HepG2 (cell line): ENCODE results near the gene SYPL2. TPM values are rescaled to one million over a fixed set of nuclear protein-coding genes. Genes with fewer than 3 reads are reported as not detected.

ENCODE experiments used
- KLF15 ChIP-seq: sonication (generic); formaldehyde crosslinking; IDR thresholded peaks from 2 replicates; pipeline ENCODE4 v1.8.1; 2023; ENCODE audit warnings: borderline replicate concordance, mild to moderate bottlenecking, inconsistent platforms, missing genetic modification reagents, mixed read lengths
- MXI1 ChIP-seq: IDR thresholded peaks from 3 replicates; pipeline ENCODE4 v1.6.1; 2012; ENCODE audit warnings: low read depth, low read length, inconsistent platforms, borderline replicate concordance
- TAF15 ChIP-seq: fragments of 200-400 bp; formaldehyde crosslinking; IDR thresholded peaks from one replicate; pipeline ENCODE4 v1.6.1; 2018; ENCODE audit warnings: mild to moderate bottlenecking, low read depth, low read length; ENCODE audit not compliant: poor library complexity, severe bottlenecking
- ZC3H13 ChIP-seq: sonication (generic); formaldehyde crosslinking; IDR thresholded peaks from 2 replicates; pipeline ENCODE4 v1.8.1; 2023; ENCODE audit warnings: mild to moderate bottlenecking, missing genetic modification reagents, moderate library complexity
- ZHX2 ChIP-seq, 2 experiments: sonication (generic) in 1 of 2; formaldehyde crosslinking in 1 of 2; IDR thresholded peaks; 2 replicates each; pipeline versions ENCODE4 v1.6.1 to v1.9.0; 2014 to 2022; ENCODE audit warnings: antibody characterized with exemption in 1 of 2, borderline replicate concordance in 1 of 2, inconsistent platforms in 1 of 2, low read depth in 1 of 2, missing genetic modification reagents in 1 of 2
- ZNF687 ChIP-seq: sonication (generic); formaldehyde crosslinking; IDR thresholded peaks from 2 replicates; pipeline ENCODE4 v1.5.1; 2020; ENCODE audit warnings: mild to moderate bottlenecking, missing genetic modification reagents, moderate library complexity
- ZNF772 ChIP-seq: sonication (generic); formaldehyde crosslinking; IDR thresholded peaks from 2 replicates; pipeline ENCODE4 v1.5.0; 2020; ENCODE audit warnings: mild to moderate bottlenecking, missing genetic modification reagents
- polyA plus RNA-seq, 8 experiments: library from polyadenylated mRNA; depleted of rRNA in 3 of 8; stranded (reverse) in 7 of 8; unstranded in 1 of 8; fragments of >200 nt; fragmentation: Illumina TruSeq in 4 of 8; extraction: Trizol in 4 of 8; gene quantifications; 2 replicates each; pipeline versions ENCODE4 v1.2.1 to v1.2.3, GENCODE V29; 2011 to 2016; ENCODE audit warnings: low read depth in 4 of 8, missing spikeins in 1 of 8, mixed read lengths in 1 of 8; ENCODE audit not compliant: insufficient read depth in 1 of 8
- total RNA-seq, 5 experiments: library from RNA; depleted of rRNA; stranded (reverse); fragments of >200 nt; fragmentation: Illumina TruSeq; extraction: Trizol; gene quantifications; 2 replicates each; pipeline ENCODE4 v1.2.3, GENCODE V29; 2016; ENCODE audit warnings: low read depth in 1 of 5
- TF ChIP-seq, protein P1 (sequence below), 2 experiments: IDR thresholded peaks; 2 replicates each; pipeline ENCODE4 v1.6.1; 2011 to 2012; ENCODE audit warnings: low read length in 2 of 2, borderline replicate concordance in 1 of 2, low read depth in 1 of 2, mild to moderate bottlenecking in 1 of 2, moderate library complexity in 1 of 2
- TF ChIP-seq, protein P2 (sequence below): sonication (generic); formaldehyde crosslinking; IDR thresholded peaks from 2 replicates; pipeline ENCODE4 v1.4.0; 2020; ENCODE audit warnings: missing genetic modification reagents, mild to moderate bottlenecking, borderline replicate concordance

The SYPL2 gene
- total and polyA plus RNA-seq, 2 of the 13 experiments (the other 11 are each of a cell fraction or from before 2014, with no cell fraction given) = 0.17 to 0.24 TPM

- TF ChIP-seq ZNF687 (peak; percentile 89), ZC3H13 (CRISPR knock-in tag) (peak; percentile 30; the same call in 1 of the 2 replicates), TAF15 (peak; percentile 38), MXI1 (peak; percentile 83; the same call in 2 of the 3 replicates), ZNF772 (CRISPR knock-in tag) (peak; percentile 32; the same call in 1 of the 2 replicates), ZHX2 (IDR thresholded peaks at IDR 0.05; ENCODE audit: low read depth) (0 out of 2 replicates have a peak, but pooled peaks have one; percentile 22), ZHX2 (CRISPR knock-in tag; IDR thresholded peaks at IDR 0.05; ENCODE audit: borderline replicate concordance) (no peak), KLF15 (CRISPR knock-in tag) (0 out of 2 replicates have a peak, but pooled peaks have one; percentile 29)
- TF ChIP-seq, protein P1, sequence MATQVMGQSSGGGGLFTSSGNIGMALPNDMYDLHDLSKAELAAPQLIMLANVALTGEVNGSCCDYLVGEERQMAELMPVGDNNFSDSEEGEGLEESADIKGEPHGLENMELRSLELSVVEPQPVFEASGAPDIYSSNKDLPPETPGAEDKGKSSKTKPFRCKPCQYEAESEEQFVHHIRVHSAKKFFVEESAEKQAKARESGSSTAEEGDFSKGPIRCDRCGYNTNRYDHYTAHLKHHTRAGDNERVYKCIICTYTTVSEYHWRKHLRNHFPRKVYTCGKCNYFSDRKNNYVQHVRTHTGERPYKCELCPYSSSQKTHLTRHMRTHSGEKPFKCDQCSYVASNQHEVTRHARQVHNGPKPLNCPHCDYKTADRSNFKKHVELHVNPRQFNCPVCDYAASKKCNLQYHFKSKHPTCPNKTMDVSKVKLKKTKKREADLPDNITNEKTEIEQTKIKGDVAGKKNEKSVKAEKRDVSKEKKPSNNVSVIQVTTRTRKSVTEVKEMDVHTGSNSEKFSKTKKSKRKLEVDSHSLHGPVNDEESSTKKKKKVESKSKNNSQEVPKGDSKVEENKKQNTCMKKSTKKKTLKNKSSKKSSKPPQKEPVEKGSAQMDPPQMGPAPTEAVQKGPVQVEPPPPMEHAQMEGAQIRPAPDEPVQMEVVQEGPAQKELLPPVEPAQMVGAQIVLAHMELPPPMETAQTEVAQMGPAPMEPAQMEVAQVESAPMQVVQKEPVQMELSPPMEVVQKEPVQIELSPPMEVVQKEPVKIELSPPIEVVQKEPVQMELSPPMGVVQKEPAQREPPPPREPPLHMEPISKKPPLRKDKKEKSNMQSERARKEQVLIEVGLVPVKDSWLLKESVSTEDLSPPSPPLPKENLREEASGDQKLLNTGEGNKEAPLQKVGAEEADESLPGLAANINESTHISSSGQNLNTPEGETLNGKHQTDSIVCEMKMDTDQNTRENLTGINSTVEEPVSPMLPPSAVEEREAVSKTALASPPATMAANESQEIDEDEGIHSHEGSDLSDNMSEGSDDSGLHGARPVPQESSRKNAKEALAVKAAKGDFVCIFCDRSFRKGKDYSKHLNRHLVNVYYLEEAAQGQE (IDR thresholded peaks at IDR 0.05; ENCODE audit: borderline replicate concordance in 1 of 2, low read depth in 1 of 2, low read length in 2 of 2) = no peak; a peak in 1 of 4 replicates
- TF ChIP-seq, protein P2, sequence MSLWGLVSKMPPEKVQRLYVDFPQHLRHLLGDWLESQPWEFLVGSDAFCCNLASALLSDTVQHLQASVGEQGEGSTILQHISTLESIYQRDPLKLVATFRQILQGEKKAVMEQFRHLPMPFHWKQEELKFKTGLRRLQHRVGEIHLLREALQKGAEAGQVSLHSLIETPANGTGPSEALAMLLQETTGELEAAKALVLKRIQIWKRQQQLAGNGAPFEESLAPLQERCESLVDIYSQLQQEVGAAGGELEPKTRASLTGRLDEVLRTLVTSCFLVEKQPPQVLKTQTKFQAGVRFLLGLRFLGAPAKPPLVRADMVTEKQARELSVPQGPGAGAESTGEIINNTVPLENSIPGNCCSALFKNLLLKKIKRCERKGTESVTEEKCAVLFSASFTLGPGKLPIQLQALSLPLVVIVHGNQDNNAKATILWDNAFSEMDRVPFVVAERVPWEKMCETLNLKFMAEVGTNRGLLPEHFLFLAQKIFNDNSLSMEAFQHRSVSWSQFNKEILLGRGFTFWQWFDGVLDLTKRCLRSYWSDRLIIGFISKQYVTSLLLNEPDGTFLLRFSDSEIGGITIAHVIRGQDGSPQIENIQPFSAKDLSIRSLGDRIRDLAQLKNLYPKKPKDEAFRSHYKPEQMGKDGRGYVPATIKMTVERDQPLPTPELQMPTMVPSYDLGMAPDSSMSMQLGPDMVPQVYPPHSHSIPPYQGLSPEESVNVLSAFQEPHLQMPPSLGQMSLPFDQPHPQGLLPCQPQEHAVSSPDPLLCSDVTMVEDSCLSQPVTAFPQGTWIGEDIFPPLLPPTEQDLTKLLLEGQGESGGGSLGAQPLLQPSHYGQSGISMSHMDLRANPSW = 0 out of 2 replicates have a peak, but pooled peaks have one; percentile 73
These were observed 27.6 kb downstream of the SYPL2 start, which contains the start of gene CYB561D1 (continued) for GRCh38 chr1:109493805-109494539.
